Vagina (tissue), 2 donors: Measurements from ENCODE around the gene ADGRE3. TPM values are rescaled to one million over a fixed set of nuclear protein-coding genes. Genes with fewer than 3 reads are reported as not detected.
"Not testable (repeated sequence)": the region's sequence is repeated elsewhere in the genome, so short reads cannot be mapped to it uniquely, and the experiment has no call there.

ENCODE experiments used
- DNase-seq, 2 donors: peaks; one replicate each; pipeline ENCODE4 v3.0.0-alpha.2; 2017; ENCODE audit errors: extremely low spot score in 2 of 2
- H3K27ac ChIP-seq: fragments of 200-600 bp; sonication (generic); one replicate; pipeline ENCODE4 v1.5.1; 2019
- H3K27me3 ChIP-seq: fragments of 200-600 bp; sonication (generic); one replicate; pipeline ENCODE4 v1.5.1; 2019
- H3K36me3 ChIP-seq, 2 donors: fragments of 200-600 bp; sonication (generic); one replicate each; pipeline ENCODE4 v1.5.1; 2017 to 2019
- H3K4me1 ChIP-seq: fragments of 200-600 bp; sonication (generic); one replicate; pipeline ENCODE4 v1.5.1; 2019
- H3K4me3 ChIP-seq, 2 donors: fragments of 200-600 bp; sonication (generic); 1 replicate in 1 of 2; 2 replicates in 1 of 2; pipeline ENCODE4 v1.5.1; 2016 to 2019
- H3K9me3 ChIP-seq: fragments of 200-600 bp; sonication (generic); one replicate; pipeline ENCODE4 v1.5.1; 2019
- POLR2A ChIP-seq, 2 donors: fragments of 450-650 bp; IDR thresholded peaks; one replicate each; pipeline ENCODE4 v1.6.1; 2017; ENCODE audit warnings: antibody characterized with exemption in 2 of 2, mild to moderate bottlenecking in 2 of 2, moderate library complexity in 2 of 2
- POLR2AphosphoS5 ChIP-seq, 2 donors: sonication (generic); formaldehyde crosslinking; IDR thresholded peaks; one replicate each; pipeline ENCODE4 v1.9.0; 2017; ENCODE audit warnings: antibody characterized with exemption in 2 of 2, mild to moderate bottlenecking in 2 of 2, low read depth in 1 of 2; ENCODE audit not compliant: insufficient read depth in 1 of 2
- intact Hi-C: fragments of 100-400 bp; cut with DNase I; formaldehyde crosslinking; loops from one replicate; pipeline ENCODE4 v1.15.1; 2023
- total RNA-seq: library from RNA; depleted of rRNA; stranded (reverse); fragments of >200 nt; gene quantifications from one replicate; pipeline ENCODE4 v1.2.3, GENCODE V29; 2016
- TF ChIP-seq, protein P1 (sequence below), 3 experiments: fragments of 450-650 bp in 2 of 3; fragments of 200-600 bp in 1 of 3; sonication (generic) in 1 of 3; IDR thresholded peaks; one replicate each; pipeline ENCODE4 v1.5.1; 2017 to 2019; ENCODE audit warnings: antibody characterized with exemption in 3 of 3, mild to moderate bottlenecking in 2 of 3, moderate library complexity in 2 of 3

Gene ADGRE3
- total RNA-seq, 1 donor from 2014 or later = not detected

GRCh38 chr19:14612657-14613056 lies 62.0 kb downstream of the ADGRE3 start:
- Histone ChIP-seq H3K36me3 (no peaks in the 10 kb centered on the region), H3K27me3 (no peaks in the 10 kb centered on the region), H3K4me1 (no peaks in the 10 kb centered on the region), H3K4me3 (no peak overlapping the region), H3K27ac (no peak overlapping the region), H3K9me3 (no peaks in the 10 kb centered on the region)
- DNase-seq = no peak
- intact Hi-C loops = no loop called here
- no peak for TF ChIP-seq POLR2A (IDR thresholded peaks at IDR 0.05)
- no peak for TF ChIP-seq POLR2AphosphoS5 (IDR thresholded peaks at IDR 0.05; ENCODE audit: insufficient read depth in 1 of 2, low read depth in 1 of 2)
- TF ChIP-seq, protein P1, sequence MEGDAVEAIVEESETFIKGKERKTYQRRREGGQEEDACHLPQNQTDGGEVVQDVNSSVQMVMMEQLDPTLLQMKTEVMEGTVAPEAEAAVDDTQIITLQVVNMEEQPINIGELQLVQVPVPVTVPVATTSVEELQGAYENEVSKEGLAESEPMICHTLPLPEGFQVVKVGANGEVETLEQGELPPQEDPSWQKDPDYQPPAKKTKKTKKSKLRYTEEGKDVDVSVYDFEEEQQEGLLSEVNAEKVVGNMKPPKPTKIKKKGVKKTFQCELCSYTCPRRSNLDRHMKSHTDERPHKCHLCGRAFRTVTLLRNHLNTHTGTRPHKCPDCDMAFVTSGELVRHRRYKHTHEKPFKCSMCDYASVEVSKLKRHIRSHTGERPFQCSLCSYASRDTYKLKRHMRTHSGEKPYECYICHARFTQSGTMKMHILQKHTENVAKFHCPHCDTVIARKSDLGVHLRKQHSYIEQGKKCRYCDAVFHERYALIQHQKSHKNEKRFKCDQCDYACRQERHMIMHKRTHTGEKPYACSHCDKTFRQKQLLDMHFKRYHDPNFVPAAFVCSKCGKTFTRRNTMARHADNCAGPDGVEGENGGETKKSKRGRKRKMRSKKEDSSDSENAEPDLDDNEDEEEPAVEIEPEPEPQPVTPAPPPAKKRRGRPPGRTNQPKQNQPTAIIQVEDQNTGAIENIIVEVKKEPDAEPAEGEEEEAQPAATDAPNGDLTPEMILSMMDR (IDR thresholded peaks at IDR 0.05) = no peak

- DNase-seq, H3K27ac ChIP-seq, H3K9me3 ChIP-seq, H3K4me1 ChIP-seq, H3K4me3 ChIP-seq, H3K27me3 ChIP-seq, H3K36me3 ChIP-seq, intact Hi-C loops: not testable (repeated sequence)
Measured at GRCh38 chr19:14612242-14612641, 62.4 kb downstream of the ADGRE3 start.

DNA sequence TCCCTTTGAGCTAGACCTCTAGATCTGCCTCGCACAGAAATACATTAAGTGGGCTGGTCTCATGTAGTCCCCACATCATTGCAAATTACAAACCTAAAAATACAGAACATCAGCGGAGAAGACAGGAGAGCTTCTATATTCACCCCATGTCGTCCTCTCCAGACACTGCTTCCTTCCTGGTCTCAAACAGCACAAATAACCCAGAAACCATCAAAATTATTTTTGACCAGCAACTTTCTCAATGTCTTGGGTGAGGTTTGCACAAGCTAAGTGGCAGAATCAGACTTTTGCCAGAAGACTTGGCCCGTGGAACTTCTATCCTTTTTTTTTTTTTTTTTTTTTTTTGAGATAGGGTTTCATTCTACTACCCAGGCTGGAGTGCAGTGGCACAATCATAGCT lies 63.6 kb downstream of the ADGRE3 start:
- Histone ChIP-seq H3K27ac (no peak overlapping the region), H3K9me3 (no peaks in the 10 kb centered on the region), H3K36me3 (no peaks in the 10 kb centered on the region), H3K4me3 (no peak overlapping the region), H3K4me1 (no peaks in the 10 kb centered on the region), H3K27me3 (no peaks in the 10 kb centered on the region)
- no peak for DNase-seq
- TF ChIP-seq, protein P1 (IDR thresholded peaks at IDR 0.05) = no peak
- no peak for TF ChIP-seq POLR2AphosphoS5 (IDR thresholded peaks at IDR 0.05; ENCODE audit: insufficient read depth in 1 of 2, low read depth in 1 of 2)
- TF ChIP-seq POLR2A (IDR thresholded peaks at IDR 0.05) = no peak
- intact Hi-C loops = no loop called here

GRCh38 chr19:14606627-14607026 lies 68.0 kb downstream of the ADGRE3 start:
- intact Hi-C loops = no loop called here
- TF ChIP-seq POLR2AphosphoS5 (IDR thresholded peaks at IDR 0.05; ENCODE audit: insufficient read depth in 1 of 2, low read depth in 1 of 2) (no peak), POLR2A (IDR thresholded peaks at IDR 0.05) (no peak)
- TF ChIP-seq, protein P1 (IDR thresholded peaks at IDR 0.05) = no peak
- Histone ChIP-seq H3K36me3 (no peaks in the 10 kb centered on the region), H3K4me3 (no peak overlapping the region), H3K27me3 (no peaks in the 10 kb centered on the region), H3K9me3 (no peaks in the 10 kb centered on the region), H3K27ac (no peak overlapping the region), H3K4me1 (no peaks in the 10 kb centered on the region)
- no peak for DNase-seq

- Histone ChIP-seq H3K27me3 (no peaks in the 10 kb centered on the region), H3K36me3 (no peaks in the 10 kb centered on the region), H3K9me3 (no peaks in the 10 kb centered on the region), H3K4me3 (no peak overlapping the region), H3K27ac (no peak overlapping the region), H3K4me1 (no peaks in the 10 kb centered on the region)
- TF ChIP-seq, protein P1 (IDR thresholded peaks at IDR 0.05) = no peak
- TF ChIP-seq POLR2A (IDR thresholded peaks at IDR 0.05) (no peak), POLR2AphosphoS5 (IDR thresholded peaks at IDR 0.05; ENCODE audit: insufficient read depth in 1 of 2, low read depth in 1 of 2) (no peak)
- intact Hi-C loops = no loop called here
- DNase-seq = no peak
Measured at GRCh38 chr19:14603990-14604387, 70.7 kb downstream of the ADGRE3 start.
